SW 1271 (cell line): ENCODE data around the gene SLC6A11.

Source experiments
- DNase-seq, 2 experiments: peaks; one replicate each; lab custom pipeline; 2025; lab: John Stamatoyannopoulos, UW

The SLC6A11 gene

GRCh38 chr3:10888518-10889090, 72.6 kb downstream of the SLC6A11 start:
- no peak for DNase-seq

GRCh38 chr3:10889206-10889960, 73.4 kb downstream of the SLC6A11 start:
- DNase-seq, result no peak

- no peak for DNase-seq
Observed at GRCh38 chr3:10890665-10891064, 74.6 kb downstream of the SLC6A11 start.

- no peak for DNase-seq
Observed at GRCh38 chr3:10892622-10893021, 76.6 kb downstream of the SLC6A11 start.

- DNase-seq, result no peak
Observed at GRCh38 chr3:10901296-10901945, 85.4 kb downstream of the SLC6A11 start.

GRCh38 chr3:10907262-10907661, 91.2 kb downstream of the SLC6A11 start:
- peak in 1 of 2 experiments; percentile 5 for DNase-seq

GRCh38 chr3:10910367-10910766, 94.3 kb downstream of the SLC6A11 start:
- DNase-seq, result no peak

- DNase-seq, result no peak
Observed at GRCh38 chr3:10911350-10912002, 95.4 kb downstream of the SLC6A11 start.

- DNase-seq, result no peak
Observed at GRCh38 chr3:10912786-10913185, 96.8 kb downstream of the SLC6A11 start.

- no peak for DNase-seq
Observed at GRCh38 chr3:10915376-10915775, 99.3 kb downstream of the SLC6A11 start.

GRCh38 chr3:10917176-10917575, 101.1 kb downstream of the SLC6A11 start:
- DNase-seq, result no peak

- no peak for DNase-seq
Observed at GRCh38 chr3:10918011-10918410, 102.0 kb downstream of the SLC6A11 start.

- DNase-seq, result no peak
Observed at GRCh38 chr3:10919636-10920035, 103.6 kb downstream of the SLC6A11 start.

GRCh38 chr3:10925436-10926255, 109.6 kb downstream of the SLC6A11 start:
- no peak for DNase-seq

GRCh38 chr3:10926256-10926810, 110.3 kb downstream of the SLC6A11 start:
- DNase-seq, result no peak

- DNase-seq, result no peak
Observed at GRCh38 chr3:10926811-10927521, 110.9 kb downstream of the SLC6A11 start.

- DNase-seq, result no peak
Observed at GRCh38 chr3:10927551-10927950, 111.5 kb downstream of the SLC6A11 start.

GRCh38 chr3:10928407-10928960, 112.5 kb downstream of the SLC6A11 start:
- DNase-seq, result no peak

- DNase-seq, result no peak
Observed at GRCh38 chr3:10928961-10929471, 113.0 kb downstream of the SLC6A11 start.

- DNase-seq, result no peak
Observed at GRCh38 chr3:10929978-10930665, 114.1 kb downstream of the SLC6A11 start.
